Measurements from ENCODE around the gene HIVEP3. TPM values are rescaled to one million over a fixed set of nuclear protein-coding genes. Genes with fewer than 3 reads are reported as not detected.

Gene HIVEP3
- total RNA-seq, 4 donors from 2014 or later, result 5.3 to 17.3 (median 9.1) TPM

DNA sequence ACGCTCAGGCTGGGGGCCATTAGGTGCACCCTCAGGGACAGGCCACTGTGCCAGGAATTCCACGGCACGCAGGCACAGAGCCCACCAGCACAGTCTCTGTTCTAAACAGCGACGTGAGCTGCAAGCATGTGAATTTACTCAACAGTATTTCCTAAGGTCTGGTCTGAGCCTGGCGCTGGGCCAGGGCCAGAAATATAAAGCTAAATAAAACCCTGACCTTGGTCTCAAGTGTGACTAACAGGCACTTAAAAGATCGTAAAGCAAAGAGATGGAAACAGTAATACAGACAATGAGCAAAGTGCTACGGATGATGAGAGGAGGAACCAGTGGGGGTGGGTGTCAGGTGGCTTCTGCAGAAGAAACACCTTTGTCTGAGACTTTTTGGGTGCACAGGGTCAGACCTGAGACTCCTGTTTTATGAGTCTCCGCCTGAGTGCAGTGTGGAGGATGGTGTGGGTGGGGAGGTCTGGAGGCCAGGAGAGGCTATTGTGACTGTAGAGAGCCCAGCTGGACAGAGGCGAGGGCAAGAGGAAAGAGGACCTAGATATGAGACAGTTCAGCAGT, 380.9 kb downstream of the HIVEP3 start:
- DNase-seq (ENCODE audit: low spot score in 2 of 2), result peak in 1 of 2 donors; percentile 86
- intact Hi-C loops (cut with DNase I; ENCODE audit: low total_unique reads), result no loop called here
- no peak for TF ChIP-seq POLR2A (IDR thresholded peaks at IDR 0.05)
- TF ChIP-seq, protein P1, sequence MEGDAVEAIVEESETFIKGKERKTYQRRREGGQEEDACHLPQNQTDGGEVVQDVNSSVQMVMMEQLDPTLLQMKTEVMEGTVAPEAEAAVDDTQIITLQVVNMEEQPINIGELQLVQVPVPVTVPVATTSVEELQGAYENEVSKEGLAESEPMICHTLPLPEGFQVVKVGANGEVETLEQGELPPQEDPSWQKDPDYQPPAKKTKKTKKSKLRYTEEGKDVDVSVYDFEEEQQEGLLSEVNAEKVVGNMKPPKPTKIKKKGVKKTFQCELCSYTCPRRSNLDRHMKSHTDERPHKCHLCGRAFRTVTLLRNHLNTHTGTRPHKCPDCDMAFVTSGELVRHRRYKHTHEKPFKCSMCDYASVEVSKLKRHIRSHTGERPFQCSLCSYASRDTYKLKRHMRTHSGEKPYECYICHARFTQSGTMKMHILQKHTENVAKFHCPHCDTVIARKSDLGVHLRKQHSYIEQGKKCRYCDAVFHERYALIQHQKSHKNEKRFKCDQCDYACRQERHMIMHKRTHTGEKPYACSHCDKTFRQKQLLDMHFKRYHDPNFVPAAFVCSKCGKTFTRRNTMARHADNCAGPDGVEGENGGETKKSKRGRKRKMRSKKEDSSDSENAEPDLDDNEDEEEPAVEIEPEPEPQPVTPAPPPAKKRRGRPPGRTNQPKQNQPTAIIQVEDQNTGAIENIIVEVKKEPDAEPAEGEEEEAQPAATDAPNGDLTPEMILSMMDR (IDR thresholded peaks at IDR 0.05), result no peak
- H3K4me3 ChIP-seq (ENCODE audit: low read depth, poor library complexity, severe bottlenecking), result no peak overlapping the region
- 66% methylated on average over 10 of the region's 10 CpGs for WGBS, 2 donors

DNA sequence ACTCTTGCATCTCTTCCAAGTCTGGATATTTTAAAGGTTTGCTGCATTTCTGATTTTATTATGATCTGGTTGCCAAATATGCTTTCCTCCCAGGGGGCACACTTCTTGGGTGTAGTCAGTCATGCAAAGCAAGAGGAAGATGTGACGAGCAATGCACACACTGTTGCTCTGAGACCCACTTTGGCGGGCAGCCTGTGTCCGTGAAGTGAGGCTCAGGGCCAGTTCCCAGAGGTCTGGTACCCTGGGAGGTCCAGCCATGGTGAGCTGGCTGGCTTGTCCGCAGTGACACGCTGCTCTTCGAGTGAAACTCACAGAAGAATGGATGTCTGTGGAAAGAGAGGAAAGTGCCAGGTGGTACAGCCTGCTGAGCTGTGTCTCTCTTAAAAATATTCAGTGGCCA, 381.5 kb downstream of the HIVEP3 start:
- H3K4me3 ChIP-seq (ENCODE audit: low read depth, poor library complexity, severe bottlenecking), result no peak overlapping the region
- 71 to 79% methylated on average over 6 of the region's 6 CpGs for WGBS, 2 donors
- peak in 1 of 2 donors; percentile 34 for DNase-seq (ENCODE audit: low spot score in 2 of 2)
- intact Hi-C loops (cut with DNase I; ENCODE audit: low total_unique reads), result no loop called here
- TF ChIP-seq, protein P1 (IDR thresholded peaks at IDR 0.05), result no peak
- no peak for TF ChIP-seq POLR2A (IDR thresholded peaks at IDR 0.05)

DNA sequence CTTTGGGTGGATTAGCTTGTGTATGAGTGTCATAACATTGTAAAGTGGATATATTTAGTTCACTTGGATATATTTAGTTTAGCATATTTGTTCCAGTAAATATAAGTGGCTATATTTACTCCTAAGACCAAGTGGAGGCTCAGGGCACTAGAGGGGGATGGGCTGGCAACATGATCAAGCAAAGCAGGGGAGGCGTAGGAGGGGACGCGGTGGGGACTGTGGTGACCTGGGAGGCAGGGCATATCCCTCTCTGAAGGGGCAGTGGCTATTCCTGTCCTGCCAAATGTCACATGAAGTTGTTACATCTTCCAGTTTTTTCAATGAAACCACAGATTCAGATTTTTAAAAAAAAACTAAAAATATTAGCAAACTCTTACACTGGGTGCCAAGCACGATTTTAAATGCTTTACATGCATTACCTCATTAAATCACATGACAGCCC, 382.3 kb downstream of the HIVEP3 start:
- WGBS, 2 donors, result 76 to 79% methylated on average over 4 of the region's 4 CpGs
- peak in 1 of 2 donors; percentile 80 for DNase-seq (ENCODE audit: low spot score in 2 of 2)
- no peak overlapping the region for H3K4me3 ChIP-seq (ENCODE audit: low read depth, poor library complexity, severe bottlenecking)
- intact Hi-C loops (cut with DNase I; ENCODE audit: low total_unique reads), result no loop called here
- no peak for TF ChIP-seq POLR2A (IDR thresholded peaks at IDR 0.05)
- TF ChIP-seq, protein P1 (IDR thresholded peaks at IDR 0.05), result no peak

DNA sequence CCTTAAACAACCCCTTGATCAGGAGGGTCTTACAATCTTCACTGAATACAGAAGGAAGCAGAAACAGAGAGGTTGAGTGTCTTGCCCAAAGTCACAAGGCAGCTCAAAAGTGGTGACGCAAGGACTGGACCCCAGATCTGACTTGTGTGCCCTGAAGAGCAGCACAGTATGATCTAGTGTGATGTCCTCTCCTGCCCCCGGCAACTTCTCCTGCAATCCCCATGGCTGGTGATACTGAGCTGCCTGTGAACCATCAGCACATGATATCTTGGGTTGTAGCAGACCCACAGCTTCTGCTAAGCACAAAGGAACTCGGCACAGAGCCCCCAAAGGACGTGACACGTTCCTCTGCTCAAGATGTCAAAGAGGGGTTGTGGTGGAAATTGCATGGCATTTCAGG, 383.0 kb downstream of the HIVEP3 start:
- 89 to 92% methylated on average over 5 of the region's 5 CpGs for WGBS, 2 donors
- DNase-seq (ENCODE audit: low spot score in 2 of 2), result peak in 1 of 2 donors; percentile 49
- no peak overlapping the region for H3K4me3 ChIP-seq (ENCODE audit: low read depth, poor library complexity, severe bottlenecking)
- TF ChIP-seq POLR2A (IDR thresholded peaks at IDR 0.05), result no peak
- TF ChIP-seq, protein P1 (IDR thresholded peaks at IDR 0.05), result no peak
- intact Hi-C loops (cut with DNase I; ENCODE audit: low total_unique reads), result loop anchor here (2.0 kb wide), 1 partner anchor 35 kb away; no protein-coding TSS in a partner anchor

DNA sequence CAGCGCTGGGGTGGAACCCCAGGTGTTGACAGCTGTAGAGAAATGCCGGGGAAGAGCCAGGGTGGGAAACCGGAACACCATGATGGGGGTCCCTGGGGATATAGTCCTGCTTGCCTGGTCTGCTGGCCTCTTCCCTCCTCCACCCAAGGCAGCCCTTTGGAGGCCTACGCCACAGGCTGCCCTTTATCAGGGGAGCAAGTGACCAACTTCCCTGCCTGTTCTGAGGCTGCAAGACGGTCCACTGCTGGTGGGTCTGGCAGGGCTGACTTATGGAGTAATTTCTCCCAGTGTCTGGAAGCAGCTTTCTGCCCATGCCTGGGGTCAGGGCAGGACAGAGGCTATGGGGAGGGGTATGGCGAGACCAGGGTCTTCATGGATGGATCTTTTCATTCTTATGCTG, 383.4 kb downstream of the HIVEP3 start:
- intact Hi-C loops (cut with DNase I; ENCODE audit: low total_unique reads), result loop anchor here (2.0 kb wide), 1 partner anchor 36 kb away; no protein-coding TSS in a partner anchor

More for the DNA sequence above, 383.4 kb downstream of the HIVEP3 start:
- peak in 1 of 2 donors; percentile 45 for DNase-seq (ENCODE audit: low spot score in 2 of 2)
- TF ChIP-seq, protein P1 (IDR thresholded peaks at IDR 0.05), result no peak
- TF ChIP-seq POLR2A (IDR thresholded peaks at IDR 0.05), result no peak
- 90 to 97% methylated on average over 6 of the region's 6 CpGs for WGBS, 2 donors
- H3K4me3 ChIP-seq (ENCODE audit: low read depth, poor library complexity, severe bottlenecking), result no peak overlapping the region

Data from lower leg skin (tissue), 4 donors.